GOT3 (cell line): ENCODE data around the gene PRR33.

Source experiments
- DNase-seq: peaks from one replicate; lab custom pipeline; 2025; ENCODE audit warnings: mixed read lengths; lab: John Stamatoyannopoulos, UW

PRR33 gene

GRCh38 chr11:1916132-1916985 is 24.7 kb upstream of the PRR33 start:
- no peak for DNase-seq

GRCh38 chr11:1915795-1916131 is 24.1 kb upstream of the PRR33 start:
- no peak for DNase-seq

- DNase-seq: no peak
Observed at GRCh38 chr11:1913271-1914060, 21.8 kb upstream of the PRR33 start.

- DNase-seq: no peak
Observed at GRCh38 chr11:1912289-1912878, 20.7 kb upstream of the PRR33 start.

GRCh38 chr11:1909524-1909923 is 17.8 kb upstream of the PRR33 start:
- DNase-seq: no peak

- DNase-seq: no peak
Observed at GRCh38 chr11:1908618-1909017, 16.9 kb upstream of the PRR33 start.

GRCh38 chr11:1906611-1907423 is 15.1 kb upstream of the PRR33 start:
- no peak for DNase-seq

- DNase-seq: no peak
Observed at GRCh38 chr11:1906181-1906580, 14.5 kb upstream of the PRR33 start.

- no peak for DNase-seq
Observed at GRCh38 chr11:1899686-1900085, 8.0 kb upstream of the PRR33 start.

GRCh38 chr11:1899090-1899489 is 7.4 kb upstream of the PRR33 start:
- DNase-seq: no peak

- DNase-seq: no peak
Observed at GRCh38 chr11:1896923-1897322, 5.2 kb upstream of the PRR33 start.

GRCh38 chr11:1896468-1896867 is 4.8 kb upstream of the PRR33 start:
- DNase-seq: no peak

- DNase-seq: no peak
Observed at GRCh38 chr11:1894759-1895158, 3.1 kb upstream of the PRR33 start.

- DNase-seq: no peak
Observed at GRCh38 chr11:1893581-1894359, 2.1 kb upstream of the PRR33 start.

GRCh38 chr11:1892558-1892957 is 863 bp upstream of the PRR33 start:
- DNase-seq: no peak

- DNase-seq: no peak
Observed at GRCh38 chr11:1892116-1892515, 421 bp upstream of the PRR33 start.

GRCh38 chr11:1890856-1891830 is 552 bp downstream of the PRR33 start:
- no peak for DNase-seq

- DNase-seq: no peak
Observed at GRCh38 chr11:1889941-1890855, 1.5 kb downstream of the PRR33 start.
